ENCODE measurements around the gene RPL10A.

- TF ChIP-seq POLR2A (IDR thresholded peaks at IDR 0.05) = no peak
- TF ChIP-seq CTCF (IDR thresholded peaks at IDR 0.05) = no peak
Observed at GRCh38 chr6:35501784-35502183, 33.6 kb downstream of the RPL10A start.
